Right lobe of liver (tissue), 6 donors: ENCODE data around the gene ATRNL1. TPM values are rescaled to one million over a fixed set of nuclear protein-coding genes. Genes with fewer than 3 reads are reported as not detected.

Source experiments
- ATAC-seq, 4 donors: fragments of 200-7000 bp; cut with Tn5 transposase; one replicate each; pipeline ENCODE4 v1.9.1; 2020; ENCODE audit warnings: mild to moderate bottlenecking in 4 of 4, moderate library complexity in 4 of 4
- DNase-seq, 3 donors: peaks; one replicate each; pipeline ENCODE4 v3.0.0-alpha.2; 2020
- H3K27ac ChIP-seq, 3 donors: fragments of 200-600 bp; one replicate each; pipeline ENCODE4 v1.8.0; 2022
- H3K27me3 ChIP-seq, 2 donors: fragments of 200-600 bp; one replicate each; pipeline ENCODE4 v1.8.0; 2022
- H3K36me3 ChIP-seq, 4 donors: fragments of 200-600 bp; sonication (generic) in 1 of 4; one replicate each; pipeline versions ENCODE4 v1.5.1 to v1.8.0; 2017 to 2022; ENCODE audit warnings: control low read depth in 1 of 4
- H3K4me1 ChIP-seq, 4 donors: fragments of 200-600 bp; sonication (generic) in 1 of 4; one replicate each; pipeline versions ENCODE4 v1.5.1 to v1.8.0; 2017 to 2022; ENCODE audit warnings: control low read depth in 1 of 4
- H3K4me3 ChIP-seq, 3 donors: fragments of 200-600 bp; one replicate each; pipeline ENCODE4 v1.8.0; 2022
- H3K9me3 ChIP-seq, 4 donors: fragments of 200-600 bp; sonication (generic) in 1 of 4; one replicate each; pipeline versions ENCODE4 v1.5.1 to v1.8.0; 2017 to 2022; ENCODE audit warnings: control low read depth in 1 of 4
- CTCF ChIP-seq, 4 donors: fragments of 200-600 bp in 3 of 4; fragments of 450-650 bp in 1 of 4; IDR thresholded peaks; one replicate each; pipeline versions ENCODE4 v1.5.1 to v1.8.0; 2016 to 2022; ENCODE audit warnings: antibody characterized with exemption in 4 of 4, mild to moderate bottlenecking in 2 of 4
- POLR2A ChIP-seq: fragments of 450-650 bp; IDR thresholded peaks from one replicate; pipeline ENCODE4 v1.6.1; 2017; ENCODE audit warnings: antibody characterized with exemption, mild to moderate bottlenecking
- WGBS: methylation state at CpG from one replicate; pipeline ENCODE4 v1.1.6; 2018; ENCODE audit warnings: low coverage, low lambda C conversion rate; ENCODE audit not compliant: insufficient coverage; ENCODE audit errors: missing lambda C conversion rate; 5-methylcytosine and 5-hydroxymethylcytosine counted together
- intact Hi-C, 2 donors: fragments of 100-400 bp; cut with DNase I; formaldehyde crosslinking; loops; one replicate each; pipeline versions ENCODE4 v1.11.2 to v1.14.1; 2022
- total RNA-seq, 6 experiments: library from RNA; depleted of rRNA in 2 of 6; stranded (reverse); fragments of >200 nt in 2 of 6; fragmentation: NEBNext Ultra II Directional in 3 of 6; extraction: Animal tissue kit (Norgen Biotek cat#: 25700) in 3 of 6; gene quantifications; one replicate each; pipeline versions ENCODE4 v1.1.0 to v1.2.4, GENCODE V29; 2016 to 2023
- donor health status: DM: no; HTN: yes; CAD: no.
- donor health status: DM: no; HTN: no; CAD: no.
- donor health status: DM: no; HTN: no; CAD: no.
- donor health status: DM: no; HTN: yes; CAD: no.
- donor health status: DM: no; HTN: yes; CAD: no.

The ATRNL1 gene
- total RNA-seq, 6 experiments from 2014 or later = 0.81 to 5.3 (median 2.6) TPM

- Histone ChIP-seq H3K36me3 (no peaks in the 10 kb centered on the region), H3K9me3 (no peaks in the 10 kb centered on the region), H3K4me3 (no peak overlapping the region), H3K27me3 (no peaks in the 10 kb centered on the region), H3K4me1 (no peaks in the 10 kb centered on the region), H3K27ac (no peak overlapping the region)
- 63% methylated on average over 1 of the region's 1 CpG for WGBS
- ATAC-seq (no peak), DNase-seq (no peak)
- TF ChIP-seq CTCF (IDR thresholded peaks at IDR 0.05) (no peak), POLR2A (no peak)
- intact Hi-C loops = no loop called here
Measured at GRCh38 chr10:115660391-115660790, 567.2 kb downstream of the ATRNL1 start.

GRCh38 chr10:115662422-115662821 lies 569.3 kb downstream of the ATRNL1 start:
- DNase-seq (no peak), ATAC-seq (no peak)
- Histone ChIP-seq H3K9me3 (no peaks in the 10 kb centered on the region), H3K27me3 (no peaks in the 10 kb centered on the region), H3K36me3 (no peaks in the 10 kb centered on the region), H3K27ac (no peak overlapping the region), H3K4me1 (no peaks in the 10 kb centered on the region), H3K4me3 (no peak overlapping the region)
- intact Hi-C loops = no loop called here
- TF ChIP-seq CTCF (IDR thresholded peaks at IDR 0.05) (no peak), POLR2A (no peak)

- Histone ChIP-seq H3K36me3 (no peaks in the 10 kb centered on the region), H3K27ac (no peak overlapping the region), H3K9me3 (no peaks in the 10 kb centered on the region), H3K4me3 (no peak overlapping the region), H3K4me1 (no peaks in the 10 kb centered on the region), H3K27me3 (no peaks in the 10 kb centered on the region)
- TF ChIP-seq POLR2A (no peak), CTCF (IDR thresholded peaks at IDR 0.05) (no peak)
- DNase-seq (no peak), ATAC-seq (no peak)
- intact Hi-C loops = no loop called here
- WGBS = 70% methylated on average over 2 of the region's 2 CpGs
Measured at GRCh38 chr10:115665549-115665948, 572.4 kb downstream of the ATRNL1 start.

- 41% methylated on average over 1 of the region's 1 CpG for whole genome bisulfite sequencing
- no peaks in the 10 kb centered on the region for H3K4me1 ChIP-seq
- H3K4me3 ChIP-seq = no peak overlapping the region
- DNase-seq = no peak
- H3K9me3 ChIP-seq = no peaks in the 10 kb centered on the region
- intact Hi-C loops = no loop called here
- H3K27ac ChIP-seq = no peak overlapping the region
- no peaks in the 10 kb centered on the region for H3K27me3 ChIP-seq
- ATAC-seq = no peak
- H3K36me3 ChIP-seq = no peaks in the 10 kb centered on the region
- TF ChIP-seq POLR2A = no peak
- no peak for TF ChIP-seq CTCF (IDR thresholded peaks at IDR 0.05)
Measured at GRCh38 chr10:115674496-115674895, 581.3 kb downstream of the ATRNL1 start.

GRCh38 chr10:115696747-115697146 lies 603.6 kb downstream of the ATRNL1 start:
- TF ChIP-seq CTCF (IDR thresholded peaks at IDR 0.05) (no peak), POLR2A (no peak)

More at GRCh38 chr10:115696747-115697146, 603.6 kb downstream of the ATRNL1 start:
- DNase-seq = no peak
- 75% methylated on average over 3 of the region's 4 CpGs for WGBS
- intact Hi-C loops = no loop called here
- Histone ChIP-seq H3K4me1 (no peaks in the 10 kb centered on the region), H3K4me3 (no peak overlapping the region), H3K9me3 (no peaks in the 10 kb centered on the region), H3K27ac (no peak overlapping the region), H3K36me3 (no peaks in the 10 kb centered on the region), H3K27me3 (no peaks in the 10 kb centered on the region)
- ATAC-seq = no peak
